Calu3 (cell line): ENCODE measurements around the gene ZNF444. TPM values are rescaled to one million over a fixed set of nuclear protein-coding genes. Genes with fewer than 3 reads are reported as not detected.

Source experiments
- BruUV-seq: library from RNA; stranded (reverse); fragments of 400-500 nt; replicated peaks from 2 replicates; lab custom pipeline; 2021; lab: Mats Ljungman, UMichigan
- CTCF ChIA-PET: fragments of 300-600 bp; sonication (Branson Sonifier 250); formaldehyde crosslinking; loops from one replicate; lab custom pipeline; 2022; ENCODE audit warnings: antibody characterized with exemption; lab: Charles Lee
- DNase-seq: peaks from one replicate; pipeline ENCODE4 v3.0.0; 2022
- H3K27ac Mint-ChIP-seq: one replicate; pipeline ENCODE4 v1.8.0; 2022; ENCODE audit warnings: mixed read lengths; ENCODE audit not compliant: unreplicated experiment
- H3K27me3 Mint-ChIP-seq: one replicate; pipeline ENCODE4 v1.8.0; 2022; ENCODE audit warnings: mixed read lengths; ENCODE audit not compliant: unreplicated experiment
- H3K36me3 Mint-ChIP-seq: one replicate; pipeline ENCODE4 v1.8.0; 2022; ENCODE audit warnings: mild to moderate bottlenecking, moderate library complexity, mixed read lengths; ENCODE audit not compliant: insufficient read depth, unreplicated experiment
- H3K4me1 Mint-ChIP-seq: one replicate; pipeline ENCODE4 v1.8.0; 2022; ENCODE audit warnings: mild to moderate bottlenecking, low read depth, mixed read lengths; ENCODE audit not compliant: unreplicated experiment
- H3K4me3 Mint-ChIP-seq: one replicate; pipeline ENCODE4 v1.8.0; 2022; ENCODE audit warnings: mild to moderate bottlenecking, low read depth, moderate library complexity, mixed read lengths; ENCODE audit not compliant: unreplicated experiment
- H3K9me3 Mint-ChIP-seq: one replicate; pipeline ENCODE4 v1.8.0; 2022; ENCODE audit warnings: low read depth, mixed read lengths; ENCODE audit not compliant: unreplicated experiment
- CTCF ChIP-seq: fragments of 200-600 bp; IDR thresholded peaks from one replicate; pipeline ENCODE4 v1.8.0; 2022; ENCODE audit warnings: antibody characterized with exemption; ENCODE audit not compliant: unreplicated experiment
- intact Hi-C: fragments of 100-400 bp; cut with micrococcal nuclease; formaldehyde crosslinking; loops from one replicate; pipeline ENCODE4 v1.10.0; 2022; ENCODE audit not compliant: unreplicated experiment
- total RNA-seq: library from RNA; stranded (reverse); gene quantifications from 2 replicates; pipeline ENCODE4 v1.2.3, GENCODE V29; 2022

Gene ZNF444
- total RNA-seq, 1 experiment from 2014 or later, result 78.6 TPM

- Mint-ChIP-seq H3K27ac (no peak overlapping the region), H3K36me3 (peaks cover 7% of the 10 kb centered on the region), H3K4me3 (no peak overlapping the region), H3K27me3 (no peaks in the 10 kb centered on the region), H3K9me3 (no peaks in the 10 kb centered on the region), H3K4me1 (peaks cover 25% of the 10 kb centered on the region)
- no TSS peak for BruUV-seq
- no peak for TF ChIP-seq CTCF
- CTCF ChIA-PET, result interaction anchor here (0.6 kb wide), 1 partner anchor 30 kb away, joined by 4 read pairs; no protein-coding TSS in a partner anchor
- intact Hi-C loops, result no loop called here
- DNase-seq, result no peak
Observed at GRCh38 chr19:56134654-56134921, 6.5 kb upstream of the ZNF444 start.

GRCh38 chr19:56136362-56136761 lies 4.7 kb upstream of the ZNF444 start:
- intact Hi-C loops, result no loop called here
- Mint-ChIP-seq H3K9me3 (no peaks in the 10 kb centered on the region), H3K4me1 (peaks cover 34% of the 10 kb centered on the region), H3K27me3 (no peaks in the 10 kb centered on the region), H3K27ac (no peak overlapping the region), H3K36me3 (peaks cover 25% of the 10 kb centered on the region), H3K4me3 (no peak overlapping the region)
- CTCF ChIA-PET, result no interaction called here
- no TSS peak for BruUV-seq
- DNase-seq, result no peak
- no peak for TF ChIP-seq CTCF

GRCh38 chr19:56137405-56137804 lies 3.7 kb upstream of the ZNF444 start:
- Mint-ChIP-seq H3K27me3 (no peaks in the 10 kb centered on the region), H3K4me3 (peak overlapping the region; percentile 26), H3K36me3 (peaks cover 35% of the 10 kb centered on the region), H3K27ac (peak overlapping the region; percentile 68), H3K9me3 (no peaks in the 10 kb centered on the region), H3K4me1 (peaks cover 34% of the 10 kb centered on the region)
- CTCF ChIA-PET, result interaction anchor here (1.2 kb wide), 1 partner anchor 34 kb away, joined by 4 read pairs; no protein-coding TSS in a partner anchor
- peak; percentile 70 for DNase-seq
- intact Hi-C loops, result no loop called here
- BruUV-seq, result no TSS peak
- TF ChIP-seq CTCF, result no peak

- peaks cover 41% of the 10 kb centered on the region for H3K36me3 Mint-ChIP-seq
- TF ChIP-seq CTCF, result no peak
- no peak for DNase-seq
- no peak overlapping the region for H3K4me3 Mint-ChIP-seq
- no peak overlapping the region for H3K27ac Mint-ChIP-seq
- no peaks in the 10 kb centered on the region for H3K9me3 Mint-ChIP-seq
- no peaks in the 10 kb centered on the region for H3K27me3 Mint-ChIP-seq
- intact Hi-C loops, result no loop called here
- H3K4me1 Mint-ChIP-seq, result peaks cover 41% of the 10 kb centered on the region
- CTCF ChIA-PET, result interaction anchor here (0.9 to 1.2 kb wide), 2 partner anchors 17 to 34 kb away, joined by 3 to 4 read pairs; partner anchors contain the start of gene ZNF787
- BruUV-seq, result no TSS peak
Observed at GRCh38 chr19:56138069-56138468, 3.0 kb upstream of the ZNF444 start.
